Trophoblast cell (in vitro differentiated cells and primary cell): ENCODE data around the gene CEP104.
"Not testable (repeated sequence)": the region's sequence is repeated elsewhere in the genome, so short reads cannot be mapped to it uniquely, and the experiment has no call there.

Experiments used
- DNase-seq, 2 donors: peaks; one replicate each; pipeline ENCODE4 v3.0.0-alpha.2; 2016
- H2AFZ ChIP-seq: 2 replicates; pipeline ENCODE4 v1.6.1; 2013; ENCODE audit warnings: low read length, moderate library complexity, mild to moderate bottlenecking; ENCODE audit not compliant: insufficient read depth, poor library complexity
- H2AK5ac ChIP-seq: 2 replicates; pipeline ENCODE4 v1.6.1; 2013; ENCODE audit warnings: mild to moderate bottlenecking, low read length
- H2BK120ac ChIP-seq: 2 replicates; pipeline ENCODE4 v1.6.1; 2013; ENCODE audit warnings: low read length, mild to moderate bottlenecking, moderate library complexity; ENCODE audit not compliant: insufficient read depth, poor library complexity
- H2BK12ac ChIP-seq: 2 replicates; pipeline ENCODE4 v1.6.1; 2013; ENCODE audit warnings: mild to moderate bottlenecking, low read length, moderate library complexity
- H2BK5ac ChIP-seq: 2 replicates; pipeline ENCODE4 v1.6.1; 2013; ENCODE audit warnings: low read length, low read depth, moderate library complexity, mild to moderate bottlenecking; ENCODE audit not compliant: poor library complexity
- H3K14ac ChIP-seq: 2 replicates; pipeline ENCODE4 v1.6.1; 2013; ENCODE audit warnings: mild to moderate bottlenecking, low read length
- H3K18ac ChIP-seq: 2 replicates; pipeline ENCODE4 v1.6.1; 2013; ENCODE audit warnings: mild to moderate bottlenecking, low read length
- H3K23ac ChIP-seq: 2 replicates; pipeline ENCODE4 v1.6.1; 2013; ENCODE audit warnings: low read length
- H3K27ac ChIP-seq: 2 replicates; pipeline ENCODE4 v1.5.1; 2013; ENCODE audit warnings: low read depth, mild to moderate bottlenecking, inconsistent platforms, low read length, moderate library complexity
- H3K27me3 ChIP-seq: 2 replicates; pipeline ENCODE4 v1.6.1; 2013; ENCODE audit warnings: inconsistent platforms, mild to moderate bottlenecking, low read length, moderate library complexity; ENCODE audit not compliant: insufficient read depth
- H3K36me3 ChIP-seq, 2 experiments: 1 replicate in 1 of 2; 2 replicates in 1 of 2; pipeline ENCODE4 v1.6.1; 2013; ENCODE audit warnings: low read length in 2 of 2, mild to moderate bottlenecking in 2 of 2, moderate library complexity in 1 of 2; ENCODE audit not compliant: insufficient read depth in 2 of 2, control insufficient read depth in 1 of 2
- H3K4ac ChIP-seq: 2 replicates; pipeline ENCODE4 v1.6.1; 2013; ENCODE audit warnings: low read depth, mild to moderate bottlenecking, low read length, moderate library complexity
- H3K4me1 ChIP-seq, 2 experiments: 1 replicate in 1 of 2; 2 replicates in 1 of 2; pipeline ENCODE4 v1.6.1; 2013; ENCODE audit warnings: low read length in 2 of 2, mild to moderate bottlenecking in 2 of 2, moderate library complexity in 1 of 2; ENCODE audit not compliant: insufficient read depth in 2 of 2, control insufficient read depth in 1 of 2
- H3K4me2 ChIP-seq: 2 replicates; pipeline ENCODE4 v1.6.1; 2013; ENCODE audit warnings: inconsistent platforms, mild to moderate bottlenecking, low read length, moderate library complexity
- H3K4me3 ChIP-seq: 2 replicates; pipeline ENCODE4 v1.5.1; 2013; ENCODE audit warnings: mild to moderate bottlenecking, low read depth, low read length, inconsistent platforms
- H3K79me1 ChIP-seq: one replicate; pipeline ENCODE4 v1.6.1; 2013; ENCODE audit warnings: low read length
- H3K79me2 ChIP-seq: 2 replicates; pipeline ENCODE4 v1.6.1; 2013; ENCODE audit warnings: low read length, mild to moderate bottlenecking; ENCODE audit not compliant: control insufficient read depth, insufficient read depth, poor library complexity
- H3K9ac ChIP-seq: 2 replicates; pipeline ENCODE4 v1.6.1; 2013; ENCODE audit warnings: mild to moderate bottlenecking, low read length
- H3K9me3 ChIP-seq: 2 replicates; pipeline ENCODE4 v1.6.1; 2013; ENCODE audit warnings: low read depth, mild to moderate bottlenecking, control low read depth, inconsistent platforms, low read length; ENCODE audit not compliant: insufficient read depth
- H4K12ac ChIP-seq: 2 replicates; pipeline ENCODE4 v1.6.1; 2013; ENCODE audit warnings: low read depth, mild to moderate bottlenecking, low read length, moderate library complexity
- H4K8ac ChIP-seq: 2 replicates; pipeline ENCODE4 v1.6.1; 2013; ENCODE audit warnings: low read depth, mild to moderate bottlenecking, low read length, moderate library complexity
- H4K91ac ChIP-seq: one replicate; pipeline ENCODE4 v1.6.1; 2013; ENCODE audit warnings: low read depth, mild to moderate bottlenecking, low read length, moderate library complexity
- WGBS: extraction: QIAGEN DNeasy Blood & Tissue Kit; methylation state at CpG from one replicate; pipeline ENCODE4 v1.1.7; 2013; ENCODE audit warnings: missing lambda C conversion rate; ENCODE audit not compliant: insufficient read length, insufficient coverage; ENCODE audit errors: extremely low coverage; 5-methylcytosine and 5-hydroxymethylcytosine counted together

The CEP104 gene

DNA sequence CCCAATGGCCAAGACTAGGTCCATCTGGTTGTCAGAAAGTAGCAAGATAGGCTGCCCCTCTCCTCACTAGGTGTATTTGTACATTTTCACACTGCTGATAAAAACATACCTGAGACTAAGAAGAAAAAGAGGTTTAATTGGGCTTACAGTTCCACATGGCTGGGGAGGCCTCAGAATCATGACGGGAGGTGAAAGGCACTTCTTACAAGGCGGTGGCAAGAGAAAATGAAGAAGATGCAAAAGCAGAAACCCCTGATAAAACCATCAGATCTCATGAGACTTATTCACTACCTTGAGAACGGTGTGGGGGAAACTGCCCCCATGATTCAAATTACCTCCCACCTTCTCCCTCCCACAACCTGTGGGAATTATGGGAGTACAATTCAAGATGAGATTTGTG, 56.2 kb downstream of the CEP104 start:
- not testable (repeated sequence) for H2AFZ ChIP-seq, H2BK12ac ChIP-seq, DNase-seq, H3K9me3 ChIP-seq, H4K8ac ChIP-seq, H3K4me3 ChIP-seq, H4K12ac ChIP-seq, H3K4me1 ChIP-seq, H2BK5ac ChIP-seq, H4K91ac ChIP-seq, H3K4ac ChIP-seq, H2AK5ac ChIP-seq, H2BK120ac ChIP-seq, H3K9ac ChIP-seq, H3K79me2 ChIP-seq, H3K23ac ChIP-seq, H3K27ac ChIP-seq, H3K4me2 ChIP-seq, H3K27me3 ChIP-seq, H3K18ac ChIP-seq, H3K36me3 ChIP-seq, H3K79me1 ChIP-seq, H3K14ac ChIP-seq
- WGBS = no CpG with 5 or more reads among the region's 3 CpGs

GRCh38 chr1:3799976-3800685, 56.9 kb downstream of the CEP104 start:
- H3K14ac ChIP-seq = no peak overlapping the region
- no peaks in the 10 kb centered on the region for H3K27me3 ChIP-seq

DNA sequence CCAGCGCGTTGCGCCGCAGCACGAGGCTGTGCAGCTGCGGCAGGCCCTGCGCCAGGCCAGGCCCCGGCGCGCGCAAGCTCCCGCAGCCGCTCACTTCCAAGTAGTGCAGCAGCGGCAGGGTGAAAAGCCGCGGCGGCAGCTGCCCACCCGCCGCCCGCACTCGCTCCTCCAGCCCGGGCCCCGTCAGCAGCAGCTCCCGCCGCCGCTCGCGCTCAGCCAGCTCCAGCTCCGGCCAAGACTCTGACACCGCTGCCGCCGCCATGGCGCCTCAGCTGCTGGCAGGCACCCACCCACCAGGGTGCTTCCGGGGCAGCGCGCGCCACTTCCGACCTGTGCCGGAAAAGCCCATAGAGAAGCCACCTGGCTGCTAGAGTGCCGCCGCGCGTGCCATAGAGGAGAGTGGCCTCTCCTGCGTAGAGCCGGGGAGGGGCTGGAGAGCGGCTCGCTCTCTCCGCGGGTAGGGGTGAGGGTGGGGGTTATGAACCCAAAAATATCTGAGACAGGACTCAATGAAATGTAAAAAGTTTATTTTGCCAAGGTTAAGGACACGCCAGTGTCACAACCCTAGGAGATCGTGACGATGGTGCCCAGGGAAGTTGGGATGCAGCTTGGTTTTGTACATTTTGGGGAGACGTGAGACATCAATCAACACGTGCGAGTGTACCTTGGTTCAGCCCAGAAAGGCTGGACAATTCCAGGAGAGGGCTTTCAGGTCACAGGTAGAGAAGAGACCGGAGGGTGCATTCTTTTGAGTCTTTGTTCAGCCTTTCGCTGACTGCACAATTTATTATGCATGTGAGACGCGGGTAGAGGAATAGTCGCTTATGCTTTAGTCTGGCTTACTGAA, 60.6 kb downstream of the CEP104 start, which contains the start of gene LRRC47:
Gene LRRC47 (minus strand): TSS at position 284 of the 847 bp plus-strand sequence. CDS start 22 bp downstream, at position 262.
- WGBS = no CpG with 5 or more reads among the region's 60 CpGs
- H3K14ac ChIP-seq = peak within 1 kb of the TSS; percentile 71
- H3K79me1 ChIP-seq = peaks cover 5% of the 10 kb centered on the region
- H3K9ac ChIP-seq = peak within 1 kb of the TSS; percentile 94
- no peak within 1 kb of the TSS for H2BK12ac ChIP-seq
- peaks cover 0 to 2% of the 10 kb centered on the region in 2 experiments for H3K36me3 ChIP-seq
- H3K4me1 ChIP-seq = peaks cover 7 to 9% of the 10 kb centered on the region in 2 experiments
- H3K4me3 ChIP-seq = peak within 1 kb of the TSS; percentile 98
- peak within 1 kb of the TSS; percentile 84 for H3K4ac ChIP-seq
- H2BK120ac ChIP-seq = peak within 1 kb of the TSS; percentile 34
- H4K8ac ChIP-seq = peak within 1 kb of the TSS; percentile 99
- H3K27ac ChIP-seq = no peak within 1 kb of the TSS
- H3K4me2 ChIP-seq = peak within 1 kb of the TSS; percentile 98
- peak; percentile 90 to 92 for DNase-seq
- H3K18ac ChIP-seq = peak within 1 kb of the TSS; percentile 80
- no peak within 1 kb of the TSS for H3K23ac ChIP-seq
- peaks cover 3% of the 10 kb centered on the region for H3K9me3 ChIP-seq
- H2AFZ ChIP-seq = peak within 1 kb of the TSS; percentile 94
- peak within 1 kb of the TSS; percentile 97 for H4K12ac ChIP-seq
- H3K79me2 ChIP-seq = peaks cover 5% of the 10 kb centered on the region
- no peaks in the 10 kb centered on the region for H3K27me3 ChIP-seq
- H4K91ac ChIP-seq = peak within 1 kb of the TSS; percentile 83
- peak within 1 kb of the TSS; percentile 71 for H2AK5ac ChIP-seq
- H2BK5ac ChIP-seq = no peak within 1 kb of the TSS

More at GRCh38 chr1:3799976-3800685, 56.9 kb downstream of the CEP104 start:
- Histone ChIP-seq H3K9me3 (peaks cover 3% of the 10 kb centered on the region), H3K4ac (no peak overlapping the region), H3K18ac (no peak overlapping the region), H3K23ac (no peak overlapping the region), H2BK12ac (no peak overlapping the region), H2AFZ (no peak overlapping the region), H4K91ac (no peak overlapping the region), H3K79me2 (peaks cover 5% of the 10 kb centered on the region), H3K36me3 (no peaks in the 10 kb centered on the region), H2BK120ac (no peak overlapping the region), H3K4me2 (no peak overlapping the region), H4K8ac (no peak overlapping the region), H3K27ac (no peak overlapping the region), H3K4me1 (peaks cover 6 to 7% of the 10 kb centered on the region in 2 experiments), H3K79me1 (peaks cover 5% of the 10 kb centered on the region), H2BK5ac (no peak overlapping the region), H2AK5ac (no peak overlapping the region), H3K9ac (no peak overlapping the region), H4K12ac (no peak overlapping the region), H3K4me3 (no peak overlapping the region)
- peak; percentile 29 to 31 for DNase-seq
- no CpG with 5 or more reads among the region's 11 CpGs for WGBS

DNA sequence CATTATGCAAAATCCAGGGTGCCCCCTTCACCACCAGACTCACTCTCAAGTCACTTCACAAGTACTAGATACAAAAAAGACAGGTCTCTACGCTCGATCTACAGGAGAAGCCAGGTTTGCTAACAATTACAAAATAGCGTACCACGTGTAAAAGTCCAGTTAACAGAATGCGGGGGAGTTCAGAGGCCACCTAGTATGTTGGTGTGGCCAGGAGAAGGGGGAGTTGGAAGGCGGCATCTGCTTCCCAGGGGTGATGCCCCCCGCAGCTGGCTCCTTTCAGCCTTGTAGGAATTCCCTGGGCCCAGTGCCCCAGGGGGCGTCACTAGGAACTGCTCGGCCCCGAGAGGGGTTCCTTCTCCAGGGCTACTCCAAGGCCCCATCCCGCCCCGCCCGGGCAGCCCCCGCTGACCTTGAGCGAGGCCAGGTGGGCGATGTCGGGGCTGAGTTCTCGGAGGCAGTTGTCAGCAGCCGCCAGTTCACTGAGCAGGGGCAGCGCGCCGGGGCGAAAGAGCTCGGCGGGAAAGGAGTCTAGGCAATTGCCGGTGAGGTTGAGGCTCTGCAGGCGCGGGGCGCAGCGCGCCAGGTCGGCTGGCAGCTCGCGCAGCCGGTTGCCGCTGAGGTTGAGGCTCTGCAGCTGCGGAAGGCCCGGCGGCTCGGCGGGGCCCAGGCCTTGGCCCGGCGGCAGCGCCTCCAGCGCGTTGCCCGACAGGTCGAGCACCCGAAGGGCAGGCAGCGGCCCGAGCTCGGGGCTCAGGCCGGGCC, 61.4 kb downstream of the CEP104 start:
- Histone ChIP-seq H3K4me1 (peaks cover 7 to 9% of the 10 kb centered on the region in 2 experiments), H2BK5ac (no peak overlapping the region), H2AK5ac (peak overlapping the region; percentile 71), H4K8ac (peak overlapping the region; percentile 95), H3K36me3 (peaks cover 0 to 2% of the 10 kb centered on the region in 2 experiments), H3K23ac (no peak overlapping the region), H3K27me3 (no peaks in the 10 kb centered on the region), H2BK12ac (no peak overlapping the region), H3K14ac (peak overlapping the region; percentile 65), H3K27ac (no peak overlapping the region), H3K79me2 (peaks cover 5% of the 10 kb centered on the region), H2BK120ac (no peak overlapping the region), H4K91ac (peak overlapping the region; percentile 83), H4K12ac (peak overlapping the region; percentile 76), H3K4me3 (peak overlapping the region; percentile 98), H3K9me3 (peaks cover 3% of the 10 kb centered on the region), H3K79me1 (peaks cover 5% of the 10 kb centered on the region), H3K9ac (peak overlapping the region; percentile 94), H3K4me2 (peak overlapping the region; percentile 98), H3K4ac (peak overlapping the region; percentile 84), H2AFZ (peak overlapping the region; percentile 94), H3K18ac (no peak overlapping the region)
- WGBS = no CpG with 5 or more reads among the region's 53 CpGs
- DNase-seq = no peak
